HG03196 (cell line): ENCODE measurements around the gene SMARCA2.

ENCODE experiments used
- ATAC-seq: cut with Tn5 transposase; IDR thresholded peaks from one replicate; pipeline ENCODE4 v1.9.1; 2021; ENCODE audit not compliant: unreplicated experiment

SMARCA2 gene

GRCh38 chr9:2039294-2040180 is 24.4 kb downstream of the SMARCA2 start:
- ATAC-seq, result no peak

GRCh38 chr9:2040828-2041227 is 25.7 kb downstream of the SMARCA2 start:
- ATAC-seq, result no peak

- ATAC-seq, result no peak
Observed at GRCh38 chr9:2041736-2042135, 26.6 kb downstream of the SMARCA2 start.

- no peak for ATAC-seq
Observed at GRCh38 chr9:2043243-2043642, 28.1 kb downstream of the SMARCA2 start.

GRCh38 chr9:2043881-2044462 is 28.8 kb downstream of the SMARCA2 start:
- ATAC-seq, result no peak

- ATAC-seq, result no peak
Observed at GRCh38 chr9:2047144-2047671, 32.1 kb downstream of the SMARCA2 start.

GRCh38 chr9:2047916-2048315 is 32.8 kb downstream of the SMARCA2 start:
- no peak for ATAC-seq

GRCh38 chr9:2050236-2050635 is 35.1 kb downstream of the SMARCA2 start:
- no peak for ATAC-seq

GRCh38 chr9:2053883-2054845 is 39.0 kb downstream of the SMARCA2 start:
- ATAC-seq, result peak; percentile 96

- ATAC-seq, result no peak
Observed at GRCh38 chr9:2055203-2055658, 40.1 kb downstream of the SMARCA2 start.

GRCh38 chr9:2059274-2059929 is 44.3 kb downstream of the SMARCA2 start:
- no peak for ATAC-seq

GRCh38 chr9:2060424-2060823 is 45.3 kb downstream of the SMARCA2 start:
- no peak for ATAC-seq

- no peak for ATAC-seq
Observed at GRCh38 chr9:2065704-2066103, 50.6 kb downstream of the SMARCA2 start.

GRCh38 chr9:2066312-2067273 is 51.4 kb downstream of the SMARCA2 start:
- ATAC-seq, result no peak

- no peak for ATAC-seq
Observed at GRCh38 chr9:2072752-2073405, 57.7 kb downstream of the SMARCA2 start.

GRCh38 chr9:2082772-2083171 is 67.6 kb downstream of the SMARCA2 start:
- no peak for ATAC-seq

- ATAC-seq, result no peak
Observed at GRCh38 chr9:2083479-2083878, 68.3 kb downstream of the SMARCA2 start.

GRCh38 chr9:2085716-2086115 is 70.6 kb downstream of the SMARCA2 start:
- ATAC-seq, result no peak

GRCh38 chr9:2086116-2086515 is 71.0 kb downstream of the SMARCA2 start:
- no peak for ATAC-seq
